ENCODE results near the gene GNG3. TPM values are rescaled to one million over a fixed set of nuclear protein-coding genes. Genes with fewer than 3 reads are reported as not detected.
"Not testable (repeated sequence)": the region's sequence is repeated elsewhere in the genome, so short reads cannot be mapped to it uniquely, and the experiment has no call there.

GNG3 gene
- polyA plus RNA-seq, 2 of the 4 experiments (the other 2 are of a cell fraction) = not detected

DNA sequence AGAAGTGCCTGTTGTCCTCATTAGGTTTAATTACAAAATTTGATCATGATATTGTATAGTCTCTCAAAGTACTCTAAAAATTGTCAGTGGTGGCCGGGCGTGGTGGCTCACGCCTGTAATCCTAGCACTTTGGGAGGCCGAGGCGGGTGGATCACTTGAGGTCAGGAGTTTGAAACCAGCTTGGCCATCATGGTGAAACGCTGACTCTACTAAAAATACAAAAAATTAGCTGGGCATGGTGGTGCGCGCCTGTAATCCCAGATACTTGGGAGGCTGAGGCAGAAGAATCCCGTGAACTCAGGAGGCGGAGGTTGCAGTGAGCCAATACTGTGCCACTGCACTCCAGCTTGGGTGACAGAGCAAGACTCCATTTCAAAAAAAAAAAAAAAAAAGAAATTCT, 32.1 kb upstream of the GNG3 start:
- ChIA-PET POLR2A (interaction anchor here (0.6 to 2.8 kb wide), 5 partner anchors 8 to 84 kb away, joined by 3 to 36 read pairs (median 5); partner anchors contain the start of genes C11orf98, CSKMT, INTS5 and TUT1), CTCF (interaction anchor here (0.6 to 9.0 kb wide), 4 partner anchors 12 to 281 kb away, joined by 3 to 72 read pairs (median 5); partner anchors contain the start of gene LRRN4CL)
- peak; percentile 66 for TF ChIP-seq MAFK (IDR thresholded peaks at IDR 0.05; ENCODE audit: partially characterized antibody)
- WGBS (ENCODE audit: missing lambda C conversion rate) = 97% methylated on average over 10 of the region's 10 CpGs
- not testable (repeated sequence) for H3K4me3 ChIP-seq; H3K4me2 ChIP-seq; H3K27ac ChIP-seq; ATAC-seq; H3K9me3 ChIP-seq; FAIRE-seq; DNase-seq (ENCODE audit: low read depth in 1 of 2, low spot score in 1 of 2)
- peaks cover 25% of the 10 kb centered on the region for H3K4me1 ChIP-seq

DNA sequence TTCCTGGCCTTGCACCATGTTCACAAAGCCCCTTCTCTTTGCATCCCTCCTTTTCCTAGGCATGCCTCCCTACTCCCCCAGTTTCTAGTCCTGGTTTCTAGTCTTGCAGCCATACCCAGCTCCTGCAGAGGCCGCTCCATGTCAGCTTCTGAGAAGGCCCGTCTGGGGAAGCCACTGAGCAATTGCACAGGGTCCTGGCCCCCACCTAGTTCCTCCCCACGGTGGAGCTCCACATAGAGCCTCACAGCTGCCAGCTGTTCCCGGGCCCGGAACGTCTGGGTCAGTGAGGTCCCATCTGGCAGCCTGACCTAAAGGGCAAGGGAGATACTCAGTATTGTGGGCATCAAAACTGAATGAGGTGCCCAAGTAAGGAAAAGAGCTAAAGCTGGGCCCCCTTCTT, 30.8 kb upstream of the GNG3 start:
- TF ChIP-seq HEYL (CRISPR knock-in tag; IDR thresholded peaks at IDR 0.05) (no peak), PHF8 (IDR thresholded peaks at IDR 0.05; ENCODE audit: borderline replicate concordance, low read depth) (no peak)
- CTCF ChIA-PET = interaction anchor here (0.9 to 9.0 kb wide), 6 partner anchors 8 to 93 kb away, joined by 3 to 72 read pairs (median 4); partner anchors contain the start of genes EML3 and LRRN4CL
- Histone ChIP-seq H3K27ac (no peak overlapping the region), H3K4me2 (no peak overlapping the region), H3K9me3 (no peaks in the 10 kb centered on the region), H3K4me1 (peaks cover 30% of the 10 kb centered on the region), H3K4me3 (no peak overlapping the region)
- FAIRE-seq (no peak), ATAC-seq (no peak), DNase-seq (ENCODE audit: low read depth in 1 of 2, low spot score in 1 of 2) (no peak)
- 53% methylated on average over 6 of the region's 6 CpGs for WGBS (ENCODE audit: missing lambda C conversion rate)
- POLR2A ChIA-PET = interaction anchor here (0.6 to 1.8 kb wide), 6 partner anchors 10 to 110 kb away, joined by 3 to 11 read pairs (median 4); partner anchors contain the start of genes C11orf98, CSKMT, HNRNPUL2 and INTS5

DNA sequence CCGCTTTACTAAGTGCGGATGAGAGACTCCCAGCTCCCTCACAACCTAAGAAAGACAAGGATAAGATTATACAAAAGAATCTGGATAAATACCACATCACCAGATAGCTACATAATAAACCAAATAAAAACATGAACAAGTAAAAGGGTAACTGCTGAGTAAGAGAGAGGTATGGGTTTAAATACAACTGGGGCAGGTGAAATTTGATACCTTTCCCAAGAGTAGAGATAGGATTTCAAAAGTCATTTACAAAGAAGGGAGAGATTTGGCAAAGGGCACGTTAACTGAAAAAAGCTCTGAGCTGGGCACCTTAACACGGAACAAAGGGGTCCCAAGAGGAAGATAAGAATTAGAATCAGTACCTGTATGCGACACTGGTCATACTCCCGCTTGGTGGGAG, 30.3 kb upstream of the GNG3 start:
- DNase-seq (ENCODE audit: low read depth in 1 of 2, low spot score in 1 of 2) (no peak), FAIRE-seq (no peak), ATAC-seq (no peak)
- H3K4me2 ChIP-seq = 0 out of 3 replicates have a peak overlapping the region, but pooled peaks have one; percentile 90
- WGBS (ENCODE audit: missing lambda C conversion rate) = 89% methylated on average over 6 of the region's 6 CpGs
- peaks cover 30% of the 10 kb centered on the region for H3K4me1 ChIP-seq
- H3K27ac ChIP-seq = no peak overlapping the region
- no peak overlapping the region for H3K4me3 ChIP-seq
- CTCF ChIA-PET = interaction anchor here (1.1 to 9.0 kb wide), 4 partner anchors 10 to 65 kb away, joined by 3 to 72 read pairs (median 4); partner anchors contain the start of genes EML3 and LRRN4CL
- TF ChIP-seq ZFP36 (IDR thresholded peaks at IDR 0.05; ENCODE audit: borderline replicate concordance, partially characterized antibody) (no peak), EHF (CRISPR knock-in tag; IDR thresholded peaks at IDR 0.05) (no peak), KDM1A (IDR thresholded peaks at IDR 0.05; ENCODE audit: low read depth) (no peak), JUNB (IDR thresholded peaks at IDR 0.05) (no peak), JUN (IDR thresholded peaks at IDR 0.05) (no peak), RFX5 (IDR thresholded peaks at IDR 0.05) (no peak), POLR2A (IDR thresholded peaks at IDR 0.05; ENCODE audit: low read length) (no peak), SMC3 (IDR thresholded peaks at IDR 0.05) (no peak), ZSCAN20 (CRISPR knock-in tag; IDR thresholded peaks at IDR 0.05) (no peak), FOSL2 (IDR thresholded peaks at IDR 0.05) (no peak), FOSL2 (CRISPR knock-in tag; IDR thresholded peaks at IDR 0.05) (no peak), EHMT2 (IDR thresholded peaks at IDR 0.05; ENCODE audit: low read depth) (no peak), CHD2 (IDR thresholded peaks at IDR 0.05; ENCODE audit: low read length, partially characterized antibody) (no peak)
- TF ChIP-seq, protein P1, sequence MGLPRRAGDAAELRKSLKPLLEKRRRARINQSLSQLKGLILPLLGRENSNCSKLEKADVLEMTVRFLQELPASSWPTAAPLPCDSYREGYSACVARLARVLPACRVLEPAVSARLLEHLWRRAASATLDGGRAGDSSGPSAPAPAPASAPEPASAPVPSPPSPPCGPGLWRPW (IDR thresholded peaks at IDR 0.05) = no peak
- POLR2A ChIA-PET = interaction anchor here (0.6 to 1.8 kb wide), 5 partner anchors 10 to 109 kb away, joined by 3 to 11 read pairs (median 6); partner anchors contain the start of genes C11orf98, CSKMT, HNRNPUL2 and INTS5
- H3K9me3 ChIP-seq = no peaks in the 10 kb centered on the region

DNA sequence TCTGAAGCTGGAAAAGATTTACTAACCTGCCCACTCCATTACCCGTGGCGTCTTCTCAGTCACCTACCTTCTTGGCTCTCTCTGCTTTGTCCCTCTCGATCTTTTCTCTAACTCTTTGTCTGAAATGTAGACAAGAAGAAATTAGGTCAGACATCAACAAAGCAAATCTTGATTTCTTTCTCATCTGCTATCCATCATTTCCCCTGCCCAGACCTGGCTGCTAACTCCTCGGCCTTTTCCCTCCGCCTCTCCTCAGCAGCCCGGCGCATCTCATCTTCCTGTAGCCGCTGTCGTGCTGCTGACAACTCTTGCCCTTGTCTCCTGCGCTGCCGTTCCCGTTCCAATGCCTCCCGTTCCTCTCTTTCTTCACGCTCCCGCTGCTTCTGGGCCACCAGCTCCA, 29.8 kb upstream of the GNG3 start:
- DNase-seq (ENCODE audit: low read depth in 1 of 2, low spot score in 1 of 2) (no peak), FAIRE-seq (no peak), ATAC-seq (no peak)
- peak overlapping the region; percentile 67 for H3K4me3 ChIP-seq
- H3K4me2 ChIP-seq = peak overlapping the region; percentile 90
- CTCF ChIA-PET = interaction anchor here (1.2 to 9.0 kb wide), 4 partner anchors 15 to 66 kb away, joined by 4 to 72 read pairs (median 5); partner anchors contain the start of genes EML3 and LRRN4CL
- 75% methylated on average over 15 of the region's 15 CpGs for WGBS (ENCODE audit: missing lambda C conversion rate)
- no peaks in the 10 kb centered on the region for H3K9me3 ChIP-seq
- POLR2A ChIA-PET = interaction anchor here (1.2 to 1.8 kb wide), 2 partner anchors 49 to 109 kb away, joined by 3 to 6 read pairs; partner anchors contain the start of gene HNRNPUL2
- peaks cover 28% of the 10 kb centered on the region for H3K4me1 ChIP-seq
- H3K27ac ChIP-seq = peak overlapping the region in 1 of 2 experiments; percentile 92; a peak in 2 of 6 replicates
- TF ChIP-seq HOXB13 (CRISPR knock-in tag; IDR thresholded peaks at IDR 0.05; ENCODE audit: low read depth) = no peak
- no peak for TF ChIP-seq CHD4 (IDR thresholded peaks at IDR 0.05; ENCODE audit: borderline replicate concordance)
- no peak for TF ChIP-seq CBX8 (IDR thresholded peaks at IDR 0.05)
- no peak for TF ChIP-seq ZC3H11A (IDR thresholded peaks at IDR 0.05)
- TF ChIP-seq HDAC2 (IDR thresholded peaks at IDR 0.05) = no peak
- TF ChIP-seq NFE2L2 (conservative IDR thresholded peaks at IDR 0.05; ENCODE audit: low read length) = no peak
- no peak for TF ChIP-seq RAD21 (conservative IDR thresholded peaks at IDR 0.05 in 1 of 2, IDR thresholded peaks at IDR 0.05 in 1 of 2)
- no peak for TF ChIP-seq EP300 (IDR thresholded peaks at IDR 0.05)
- TF ChIP-seq FOSL2 (IDR thresholded peaks at IDR 0.05) = no peak
- no peak for TF ChIP-seq FOSL2 (CRISPR knock-in tag; IDR thresholded peaks at IDR 0.05)
- TF ChIP-seq EHF (CRISPR knock-in tag; IDR thresholded peaks at IDR 0.05) = no peak
- TF ChIP-seq RARB (CRISPR knock-in tag; IDR thresholded peaks at IDR 0.05) = no peak
- no peak for TF ChIP-seq MAFK (IDR thresholded peaks at IDR 0.05; ENCODE audit: partially characterized antibody)
- no peak for TF ChIP-seq CHD2 (IDR thresholded peaks at IDR 0.05; ENCODE audit: low read length, partially characterized antibody)
- TF ChIP-seq, protein P2, sequence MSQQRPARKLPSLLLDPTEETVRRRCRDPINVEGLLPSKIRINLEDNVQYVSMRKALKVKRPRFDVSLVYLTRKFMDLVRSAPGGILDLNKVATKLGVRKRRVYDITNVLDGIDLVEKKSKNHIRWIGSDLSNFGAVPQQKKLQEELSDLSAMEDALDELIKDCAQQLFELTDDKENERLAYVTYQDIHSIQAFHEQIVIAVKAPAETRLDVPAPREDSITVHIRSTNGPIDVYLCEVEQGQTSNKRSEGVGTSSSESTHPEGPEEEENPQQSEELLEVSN (IDR thresholded peaks at IDR 0.05; ENCODE audit: borderline replicate concordance, low read depth) = no peak
- no peak for TF ChIP-seq NPAS2 (CRISPR knock-in tag; IDR thresholded peaks at IDR 0.05; ENCODE audit: borderline replicate concordance)

Measured in A549 (cell line).